Posterior cingulate gyrus (tissue), 11 donors: Measurements from ENCODE around the gene TBRG4.

Experiments used
- DNase-seq, 10 donors: peaks; one replicate each; pipeline versions ENCODE4 v3.0.0 to v3.0.0-alpha.2; 2020 to 2021; ENCODE audit warnings: mixed read lengths in 3 of 10
- intact Hi-C: fragments of 100-400 bp; cut with DNase I; formaldehyde crosslinking; loops from one replicate; pipeline ENCODE4 v1.15.1; 2023

TBRG4 gene

GRCh38 chr7:45099891-45100760 lies 11.4 kb downstream of the TBRG4 start:
- intact Hi-C loops: no loop called here
- peak in 1 of 10 donors; percentile 25 for DNase-seq

- intact Hi-C loops: no loop called here
Measured at GRCh38 chr7:45098983-45099839, 12.3 kb downstream of the TBRG4 start.

GRCh38 chr7:45092931-45093235 lies 18.6 kb downstream of the TBRG4 start:
- DNase-seq: no peak
- intact Hi-C loops: no loop called here

More at GRCh38 chr7:45098983-45099839, 12.3 kb downstream of the TBRG4 start:
- DNase-seq: peak in 1 of 10 donors; percentile 60

GRCh38 chr7:45092100-45092930 lies 19.2 kb downstream of the TBRG4 start:
- intact Hi-C loops: no loop called here
- no peak for DNase-seq

GRCh38 chr7:45089341-45089891 lies 22.1 kb downstream of the TBRG4 start:
- intact Hi-C loops: loop anchor here (5.0 to 10.0 kb wide), 2 partner anchors 45 to 87 kb away; partner anchors contain the start of gene CCM2

GRCh38 chr7:45088821-45089340 lies 22.6 kb downstream of the TBRG4 start, which contains the start of gene NACAD:
NACAD (minus strand) TSS chr7:45088969; CDS start chr7:45088894, 75 bp downstream.
- intact Hi-C loops: loop anchor here (5.0 to 10.0 kb wide), 2 partner anchors 46 to 87 kb away; partner anchors contain the start of gene CCM2
- DNase-seq: peak; percentile 79 to 98 (median 86)

More at GRCh38 chr7:45089341-45089891, 22.1 kb downstream of the TBRG4 start:
- peak; percentile 93 to 100 (median 98) for DNase-seq

GRCh38 chr7:45088146-45088701 lies 23.3 kb downstream of the TBRG4 start:
- intact Hi-C loops: loop anchor here (5.0 to 10.0 kb wide), 2 partner anchors 47 to 86 kb away; partner anchors contain the start of gene CCM2
- peak in 3 of 10 donors; percentile 76 to 87 (median 86) for DNase-seq

- DNase-seq: peak in 2 of 10 donors; percentile 75 to 80
- intact Hi-C loops: loop anchor here (5.0 to 10.0 kb wide), 2 partner anchors 47 to 85 kb away; partner anchors contain the start of gene CCM2
Measured at GRCh38 chr7:45087301-45088145, 24.0 kb downstream of the TBRG4 start.

GRCh38 chr7:45086331-45087065 lies 25.0 kb downstream of the TBRG4 start:
- DNase-seq: peak; percentile 61 to 96 (median 80)
- intact Hi-C loops: loop anchor here (5.0 to 10.0 kb wide), 2 partner anchors 48 to 84 kb away; partner anchors contain the start of gene CCM2

GRCh38 chr7:45085619-45086200 lies 25.8 kb downstream of the TBRG4 start:
- intact Hi-C loops: loop anchor here (5.0 to 10.0 kb wide), 2 partner anchors 49 to 83 kb away; partner anchors contain the start of gene CCM2
- DNase-seq: peak in 2 of 10 donors; percentile 76 to 82

GRCh38 chr7:45084901-45085618 lies 26.4 kb downstream of the TBRG4 start:
- intact Hi-C loops: loop anchor here (5.0 to 10.0 kb wide), 2 partner anchors 50 to 83 kb away; partner anchors contain the start of gene CCM2
- peak in 2 of 10 donors; percentile 80 to 83 for DNase-seq

GRCh38 chr7:45084336-45084735 lies 27.2 kb downstream of the TBRG4 start:
- DNase-seq: no peak
- intact Hi-C loops: loop anchor here (10.0 kb wide), 1 partner anchor 50 kb away; no protein-coding TSS in a partner anchor

- peak in 2 of 10 donors; percentile 78 to 84 for DNase-seq
- intact Hi-C loops: loop anchor here (10.0 kb wide), 1 partner anchor 52 kb away; no protein-coding TSS in a partner anchor
Measured at GRCh38 chr7:45082831-45083331, 28.6 kb downstream of the TBRG4 start.

GRCh38 chr7:45082031-45082830 lies 29.3 kb downstream of the TBRG4 start:
- intact Hi-C loops: loop anchor here (10.0 kb wide), 1 partner anchor 53 kb away; no protein-coding TSS in a partner anchor
- DNase-seq: peak in 9 of 10 donors; percentile 56 to 96 (median 75)

- no peak for DNase-seq
- intact Hi-C loops: loop anchor here (10.0 kb wide), 1 partner anchor 53 kb away; no protein-coding TSS in a partner anchor
Measured at GRCh38 chr7:45081670-45081974, 29.9 kb downstream of the TBRG4 start.
